PC-3 (cell line): ENCODE results near the gene TCF12.

Experiments used
- CTCF ChIP-seq: fragments of 300-600 bp; sonication (generic); conservative IDR thresholded peaks from 2 replicates; pipeline ENCODE4 v1.5.1; 2017; ENCODE audit warnings: antibody characterized with exemption, low read depth, mild to moderate bottlenecking, low read length
- EZH2 ChIP-seq: fragments of 300-600 bp; sonication (generic); IDR thresholded peaks from one replicate; pipeline ENCODE4 v1.6.1; 2017; ENCODE audit warnings: antibody characterized with exemption, mild to moderate bottlenecking, low read length; ENCODE audit not compliant: unreplicated experiment
- EZH2phosphoT487 ChIP-seq: fragments of 300-600 bp; sonication (generic); IDR thresholded peaks from 2 replicates; pipeline ENCODE4 v1.6.1; 2018; ENCODE audit warnings: mild to moderate bottlenecking, antibody characterized with exemption, low read length, borderline replicate concordance

GRCh38 chr15:57220205-57220604 lies 301.8 kb downstream of the TCF12 start:
- TF ChIP-seq CTCF (no peak), EZH2 (no peak), EZH2phosphoT487 (no peak)
